ENCODE data around the gene ZFP91.
"Not testable (repeated sequence)": the region's sequence is repeated elsewhere in the genome, so short reads cannot be mapped to it uniquely, and the experiment has no call there.

ZFP91 gene, protein sequence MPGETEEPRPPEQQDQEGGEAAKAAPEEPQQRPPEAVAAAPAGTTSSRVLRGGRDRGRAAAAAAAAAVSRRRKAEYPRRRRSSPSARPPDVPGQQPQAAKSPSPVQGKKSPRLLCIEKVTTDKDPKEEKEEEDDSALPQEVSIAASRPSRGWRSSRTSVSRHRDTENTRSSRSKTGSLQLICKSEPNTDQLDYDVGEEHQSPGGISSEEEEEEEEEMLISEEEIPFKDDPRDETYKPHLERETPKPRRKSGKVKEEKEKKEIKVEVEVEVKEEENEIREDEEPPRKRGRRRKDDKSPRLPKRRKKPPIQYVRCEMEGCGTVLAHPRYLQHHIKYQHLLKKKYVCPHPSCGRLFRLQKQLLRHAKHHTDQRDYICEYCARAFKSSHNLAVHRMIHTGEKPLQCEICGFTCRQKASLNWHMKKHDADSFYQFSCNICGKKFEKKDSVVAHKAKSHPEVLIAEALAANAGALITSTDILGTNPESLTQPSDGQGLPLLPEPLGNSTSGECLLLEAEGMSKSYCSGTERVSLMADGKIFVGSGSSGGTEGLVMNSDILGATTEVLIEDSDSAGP

DNA sequence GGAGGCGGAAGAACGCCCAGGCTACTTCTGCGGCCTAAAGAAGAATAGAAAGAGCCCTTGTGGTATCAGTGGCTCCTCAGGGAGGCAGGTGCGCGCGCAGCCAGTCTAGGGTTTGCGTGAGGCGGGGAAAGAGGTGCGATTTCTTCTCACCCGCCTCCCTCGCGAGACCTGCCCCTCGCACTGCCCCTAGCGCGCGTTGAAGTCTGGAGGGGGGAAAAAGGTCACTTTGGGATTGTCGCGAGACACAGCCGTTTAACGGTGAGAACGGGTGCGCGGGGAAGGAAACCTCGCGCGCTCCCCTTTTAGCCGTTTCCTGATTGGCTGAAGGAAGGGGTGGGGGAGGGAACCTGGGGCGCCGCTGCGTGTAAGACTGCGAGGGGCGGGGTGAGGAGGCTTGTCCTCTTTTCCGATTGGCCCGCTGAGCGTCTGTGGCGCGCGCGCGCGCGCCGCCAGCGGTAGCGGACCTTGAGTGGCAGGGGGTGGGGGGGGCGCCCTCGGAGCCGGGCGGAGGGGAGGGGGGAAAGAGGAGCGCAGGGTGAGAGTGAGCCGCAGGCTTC, at the start of gene ZFP91:
ZFP91 (plus strand) TSS at position 429 of the 557 bp plus-strand sequence. CDS start 219 bp downstream, outside the sequence.
- DNase-seq = peak; percentile 97

DNA sequence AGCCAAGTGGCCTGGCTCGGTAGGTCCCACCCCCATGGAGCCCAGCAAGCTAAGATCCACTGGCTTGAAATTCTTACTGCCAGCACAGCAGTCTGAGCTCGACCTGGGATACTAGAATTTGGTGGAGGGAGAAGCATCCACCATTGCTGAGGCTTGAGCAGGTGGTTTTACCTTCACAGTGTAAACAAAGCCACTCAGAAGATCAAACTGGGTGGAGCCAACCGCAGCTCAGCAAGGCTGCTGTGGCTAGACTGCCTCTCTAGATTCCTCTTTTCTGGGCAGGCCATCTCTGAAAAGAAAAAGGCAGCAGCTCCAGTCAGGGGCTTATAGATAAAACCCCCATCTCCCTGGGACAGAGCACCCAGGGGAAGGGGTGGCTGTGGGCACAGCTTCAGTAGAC, 48.6 kb upstream of the ZFP91 start:
- peak; percentile 26 for DNase-seq

- no peak for DNase-seq
Measured at GRCh38 chr11:58531865-58532341, 47.0 kb upstream of the ZFP91 start.

GRCh38 chr11:58546841-58547240, 32.0 kb upstream of the ZFP91 start:
- DNase-seq = no peak

- DNase-seq = no peak
Measured at GRCh38 chr11:58549644-58550043, 29.2 kb upstream of the ZFP91 start.

GRCh38 chr11:58560842-58561241, 18.0 kb upstream of the ZFP91 start:
- DNase-seq = no peak

GRCh38 chr11:58561394-58562098, 17.3 kb upstream of the ZFP91 start:
- no peak for DNase-seq

GRCh38 chr11:58562375-58562800, 16.5 kb upstream of the ZFP91 start:
- no peak for DNase-seq

- DNase-seq = no peak
Measured at GRCh38 chr11:58564231-58564630, 14.6 kb upstream of the ZFP91 start.

DNA sequence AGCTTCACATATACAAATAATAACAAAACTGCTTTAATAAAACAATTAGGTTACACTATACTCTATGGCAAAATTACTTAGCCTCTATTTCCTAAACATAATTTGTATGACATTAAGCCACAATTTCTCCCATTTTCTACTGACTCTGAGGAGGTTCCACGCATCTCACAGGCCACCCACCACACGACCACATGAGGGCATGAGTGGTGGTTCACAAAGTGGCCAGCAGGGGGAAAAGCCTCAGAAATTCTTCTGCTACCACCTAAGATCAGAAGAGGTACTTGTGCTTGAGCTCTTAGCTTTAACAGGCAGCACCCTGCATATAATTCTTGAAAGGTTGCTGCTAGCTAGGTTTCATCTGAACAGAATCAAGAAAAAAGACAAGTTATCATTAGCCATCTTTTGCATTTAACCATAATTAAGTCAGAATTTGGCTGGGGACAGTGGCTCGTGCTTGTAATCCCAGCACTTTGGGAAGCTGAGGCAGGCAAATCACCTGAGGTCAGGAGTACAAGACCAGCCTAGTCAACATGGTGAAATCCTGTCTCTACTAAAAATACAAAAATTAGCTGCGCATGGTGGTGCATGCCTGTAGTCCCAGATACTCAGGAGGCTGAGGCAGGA, 10.9 kb upstream of the ZFP91 start:
- peak; percentile 78 for DNase-seq

GRCh38 chr11:58572906-58573305, 6.0 kb upstream of the ZFP91 start:
- not testable (repeated sequence) for DNase-seq

GRCh38 chr11:58573451-58574104, 5.3 kb upstream of the ZFP91 start:
- peak; percentile 63 for DNase-seq

- DNase-seq = no peak
Measured at GRCh38 chr11:58574881-58575280, 4.0 kb upstream of the ZFP91 start.

DNA sequence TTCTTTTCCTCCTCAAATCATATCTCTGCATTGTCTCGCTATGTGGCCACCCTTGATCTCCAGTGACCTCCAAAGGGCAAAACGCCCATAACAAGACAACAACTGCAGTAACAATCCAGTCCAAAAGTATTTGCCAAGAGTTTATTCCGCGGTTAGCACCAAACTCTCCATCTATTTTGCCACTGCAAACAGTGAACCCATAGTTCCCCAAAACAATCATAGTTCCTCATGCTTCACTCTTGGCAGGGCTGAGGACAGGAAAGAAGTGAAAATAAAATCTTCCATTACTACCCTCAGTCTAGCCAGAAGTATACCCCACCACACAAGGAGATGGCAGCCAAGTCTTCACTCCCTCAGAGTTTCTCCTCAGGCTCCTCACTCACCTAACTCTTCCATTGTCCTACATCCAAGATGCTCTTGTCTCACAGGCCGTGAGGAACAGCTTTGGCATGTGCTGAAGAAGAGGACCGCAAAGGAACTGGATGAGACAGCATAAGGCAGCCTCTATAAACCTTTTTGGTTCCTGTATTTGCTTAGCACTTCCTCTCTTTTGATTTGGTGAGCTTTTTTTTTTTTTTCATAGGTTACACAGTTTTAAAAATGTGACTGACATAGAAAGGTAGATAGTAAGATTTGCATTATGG, 3.4 kb upstream of the ZFP91 start, which contains the start of gene LPXN:
LPXN (minus strand) TSS at position 480 of the 644 bp plus-strand sequence; CDS start at position 396, 84 bp downstream.
- peak; percentile 56 for DNase-seq

DNA sequence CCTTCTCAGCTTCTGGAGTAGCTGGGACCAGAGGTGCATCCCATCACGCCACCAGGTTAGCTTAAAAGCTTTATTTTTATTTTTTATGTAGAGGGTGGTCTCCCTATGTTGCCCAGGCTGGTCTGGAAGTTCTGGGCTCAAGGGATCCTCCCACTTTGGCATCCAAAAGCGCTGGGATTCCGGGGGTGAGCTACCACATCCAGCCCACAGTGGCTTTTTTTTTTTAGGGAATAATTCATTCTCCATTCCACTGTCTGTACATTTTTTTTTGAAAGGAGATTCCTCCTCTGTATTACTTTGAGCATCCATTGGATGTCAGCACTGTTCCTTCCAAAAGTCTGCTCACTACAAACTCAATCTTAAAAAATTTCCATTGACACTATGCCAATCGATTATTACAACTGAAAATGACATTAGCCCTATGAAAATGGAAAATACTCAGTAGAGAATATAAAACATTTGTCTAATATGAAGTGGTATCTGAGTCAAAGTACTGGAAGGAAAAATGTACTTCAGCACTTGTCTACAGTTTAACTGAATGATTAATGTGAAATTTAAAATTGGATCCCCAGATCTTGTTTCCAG, 1.9 kb upstream of the ZFP91 start:
- DNase-seq = no peak

GRCh38 chr11:58577555-58578135, 1.2 kb upstream of the ZFP91 start:
- peak; percentile 73 for DNase-seq

- peak; percentile 90 for DNase-seq
Measured at GRCh38 chr11:58578136-58578634, 678 bp upstream of the ZFP91 start.

- DNase-seq = peak; percentile 93
Measured at GRCh38 chr11:58579192-58580129, 598 bp downstream of the ZFP91 start.

DNA sequence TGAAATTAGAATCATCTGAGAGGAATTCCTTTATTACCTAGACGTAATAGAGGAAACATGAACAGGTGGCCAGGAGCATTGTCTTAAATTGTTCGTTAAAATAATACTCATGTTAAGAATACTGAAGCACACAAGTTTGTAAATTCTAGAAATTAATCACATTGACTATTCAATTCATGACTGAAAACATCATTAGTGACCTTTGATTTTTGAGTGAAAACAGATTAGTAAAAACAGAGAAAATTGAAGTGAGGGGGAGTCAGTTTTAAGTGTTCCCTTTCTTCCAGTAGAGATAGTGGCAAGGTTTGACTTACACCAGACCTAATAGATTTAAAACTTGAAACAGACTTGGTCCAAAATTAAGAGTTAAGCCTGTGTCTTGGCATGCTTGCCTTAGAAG, 1.4 kb downstream of the ZFP91 start:
- DNase-seq = no peak
